Measurements from ENCODE around the gene ATN1. TPM values are rescaled to one million over a fixed set of nuclear protein-coding genes. Genes with fewer than 3 reads are reported as not detected.

ATN1 gene
- total RNA-seq, result 5.0 and 7.5 TPM in 2 replicates

GRCh38 chr12:6927379-6928021, at the start of gene ATN1:
TSS of gene ATN1 (plus strand) at chr12:6927959. CDS start at chr12:6934002, 6,043 bp downstream.

GRCh38 chr12:6904280-6905276, 23.2 kb upstream of the ATN1 start, which contains the start of gene LRRC23:
TSS of gene LRRC23 (plus strand) at chr12:6904822. CDS start at chr12:6905634, 812 bp downstream.

GRCh38 chr12:6914246-6914946, 13.4 kb upstream of the ATN1 start, which contains the start of gene ENO2:
TSS of gene ENO2 (plus strand) at chr12:6914580. CDS start at chr12:6915833, 1,253 bp downstream.

GRCh38 chr12:6943722-6944380, 16.1 kb downstream of the ATN1 start, which contains the start of the genes C12orf57 and RNU7-1:
TSS of gene C12orf57 (plus strand) at chr12:6944022. CDS start at chr12:6944122, 100 bp downstream.
TSS of gene RNU7-1 (plus strand) at chr12:6943816.

GRCh38 chr12:6950811-6951540, 23.2 kb downstream of the ATN1 start, which contains the start of gene PTPN6:
TSS of gene PTPN6 (plus strand) at chr12:6951356. CDS start at chr12:6951513, 157 bp downstream.

Other genes with a start within 250 kb of the ATN1 start
- 6.8 and 10.4 TPM in 2 replicates for gene ZNF384, start 238.6 kb upstream of the ATN1 start, total RNA-seq
- gene PIANP, start 227.1 kb upstream of the ATN1 start, total RNA-seq, result 0.09 TPM in 1 of 2 replicates, not detected in the other
- gene COPS7A, start 203.9 kb upstream of the ATN1 start, total RNA-seq, result 78.9 and 89.7 TPM in 2 replicates
- gene MLF2, start 174.8 kb upstream of the ATN1 start, total RNA-seq, result 106 and 115 TPM in 2 replicates
- 18.7 and 28.0 TPM in 2 replicates for gene PTMS, start 161.6 kb upstream of the ATN1 start, total RNA-seq
- 0.14 and 0.18 TPM in 2 replicates for gene LAG3, start 155.4 kb upstream of the ATN1 start, total RNA-seq
- gene CD4, start 138.4 kb upstream of the ATN1 start, total RNA-seq, result 0.28 and 0.43 TPM in 2 replicates
- 2.8 and 3.0 TPM in 2 replicates for gene GPR162, start 106.1 kb upstream of the ATN1 start, total RNA-seq
- gene P3H3, start 99.6 kb upstream of the ATN1 start, total RNA-seq, result 78.9 and 105 TPM in 2 replicates
- 0.92 and 1.3 TPM in 2 replicates for gene GNB3, start 87.0 kb upstream of the ATN1 start, total RNA-seq
- 2.0 and 2.1 TPM in 2 replicates for gene CDCA3, start 76.7 kb upstream of the ATN1 start, total RNA-seq
- gene USP5, start 75.8 kb upstream of the ATN1 start, total RNA-seq, result 71.1 and 76.5 TPM in 2 replicates
- 1,608 and 1,630 TPM in 2 replicates for gene TPI1, start 60.4 kb upstream of the ATN1 start, total RNA-seq
- gene SPSB2, start 54.7 kb upstream of the ATN1 start, total RNA-seq, result 6.5 and 6.7 TPM in 2 replicates
- gene LRRC23, start 23.1 kb upstream of the ATN1 start, total RNA-seq, result 9.5 and 14.1 TPM in 2 replicates
- gene ENO2, start 13.4 kb upstream of the ATN1 start, total RNA-seq, result 11.7 and 44.1 TPM in 2 replicates
- not detected in 2 replicates for gene RNU7-1, start 15.9 kb downstream of the ATN1 start, total RNA-seq
- gene C12orf57, start 16.1 kb downstream of the ATN1 start, total RNA-seq, result 170 and 215 TPM in 2 replicates
- under 0.01 and 0.09 TPM in 2 replicates for gene PTPN6, start 23.4 kb downstream of the ATN1 start, total RNA-seq
- gene PHB2, start 42.7 kb downstream of the ATN1 start, total RNA-seq, result 147 and 183 TPM in 2 replicates
- 32.4 and 39.4 TPM in 2 replicates for gene EMG1, start 43.0 kb downstream of the ATN1 start, total RNA-seq
- 13.8 and 17.2 TPM in 2 replicates for gene LPCAT3, start 90.5 kb downstream of the ATN1 start, total RNA-seq
- 545 and 658 TPM in 2 replicates for gene C1S, start 132.8 kb downstream of the ATN1 start, total RNA-seq
- 197 and 242 TPM in 2 replicates for gene C1R, start 164.5 kb downstream of the ATN1 start, total RNA-seq
- 41.5 and 51.9 TPM in 2 replicates for gene C1RL, start 181.3 kb downstream of the ATN1 start, total RNA-seq
- gene RBP5, start 200.9 kb downstream of the ATN1 start, total RNA-seq, result not detected in 2 replicates
- gene CLSTN3, start 202.4 kb downstream of the ATN1 start, total RNA-seq, result 11.5 and 13.7 TPM in 2 replicates